WTC11 (cell line): ENCODE results near the gene TGFBI. TPM values are rescaled to one million over a fixed set of nuclear protein-coding genes. Genes with fewer than 3 reads are reported as not detected.

Experiments used
- ATAC-seq: fragments of 200-7000 bp; cut with Tn5 transposase; 2 replicates; pipeline ENCODE4 v1.10.0; 2021; ENCODE audit warnings: mild to moderate bottlenecking, moderate library complexity
- CTCF ChIA-PET: fragments of 300-600 bp; sonication (Branson Sonifier 250); formaldehyde crosslinking; loops from one replicate; lab custom pipeline; 2021; ENCODE audit warnings: antibody characterized with exemption; lab: Charles Lee
- POLR2A ChIA-PET: fragments of 350-600 bp; sonication (Branson Sonifier 250); formaldehyde crosslinking; loops from one replicate; lab custom pipeline; 2021; ENCODE audit warnings: antibody characterized with exemption; lab: Charles Lee
- DNase-seq: peaks from one replicate; pipeline ENCODE4 v3.0.0; 2021; ENCODE audit warnings: low spot score
- H3K27ac Mint-ChIP-seq: 2 replicates; pipeline ENCODE4 v1.8.0; 2021; ENCODE audit warnings: mixed read lengths
- H3K27me3 Mint-ChIP-seq: 2 replicates; pipeline ENCODE4 v1.8.0; 2021; ENCODE audit warnings: low read depth, mild to moderate bottlenecking, moderate library complexity, mixed read lengths
- H3K36me3 Mint-ChIP-seq: 2 replicates; pipeline ENCODE4 v1.8.0; 2021; ENCODE audit warnings: mixed read lengths
- H3K4me1 Mint-ChIP-seq: 2 replicates; pipeline ENCODE4 v1.8.0; 2022; ENCODE audit warnings: mixed read lengths
- H3K4me3 Mint-ChIP-seq: 2 replicates; pipeline ENCODE4 v1.8.0; 2021; ENCODE audit warnings: mild to moderate bottlenecking, moderate library complexity, mixed read lengths
- H3K9me3 Mint-ChIP-seq: 2 replicates; pipeline ENCODE4 v1.8.0; 2021; ENCODE audit warnings: mixed read lengths
- EMX1 ChIP-seq: fragments of 250-450 bp; sonication (Bioruptor Pico); IDR thresholded peaks from 2 replicates; pipeline ENCODE4 v1.8.0; 2021; ENCODE audit warnings: mild to moderate bottlenecking
- ESRRA ChIP-seq: sonication (generic); formaldehyde crosslinking; IDR thresholded peaks from 2 replicates; pipeline ENCODE4 v1.8.1; 2022; ENCODE audit warnings: mild to moderate bottlenecking, missing genetic modification reagents, borderline replicate concordance
- ETV6 ChIP-seq: sonication (generic); formaldehyde crosslinking; IDR thresholded peaks from 2 replicates; pipeline ENCODE4 v1.8.1; 2022; ENCODE audit warnings: mild to moderate bottlenecking, missing genetic modification reagents
- FOXK1 ChIP-seq: sonication (generic); formaldehyde crosslinking; IDR thresholded peaks from 2 replicates; pipeline ENCODE4 v1.8.0; 2022; ENCODE audit warnings: mild to moderate bottlenecking, moderate library complexity, missing genetic modification reagents
- KAT7 ChIP-seq: sonication (generic); formaldehyde crosslinking; IDR thresholded peaks from 2 replicates; pipeline ENCODE4 v1.8.1; 2023; ENCODE audit warnings: missing genetic modification reagents, mild to moderate bottlenecking, borderline replicate concordance
- MAX ChIP-seq: sonication (generic); formaldehyde crosslinking; IDR thresholded peaks from 2 replicates; pipeline ENCODE4 v1.8.0; 2022; ENCODE audit warnings: mild to moderate bottlenecking, missing genetic modification reagents
- MXD4 ChIP-seq: fragments of 250-450 bp; sonication (Bioruptor Pico); IDR thresholded peaks from 2 replicates; pipeline ENCODE4 v1.8.0; 2021; ENCODE audit warnings: mild to moderate bottlenecking, moderate library complexity, borderline replicate concordance
- MYBL2 ChIP-seq: sonication (generic); formaldehyde crosslinking; IDR thresholded peaks from 2 replicates; pipeline ENCODE4 v1.8.1; 2023; ENCODE audit warnings: mild to moderate bottlenecking, moderate library complexity, missing genetic modification reagents
- NFATC4 ChIP-seq: fragments of 250-450 bp; sonication (Bioruptor Pico); IDR thresholded peaks from 2 replicates; pipeline ENCODE4 v1.9.0; 2021; ENCODE audit warnings: mild to moderate bottlenecking
- SMAD3 ChIP-seq: sonication (generic); formaldehyde crosslinking; IDR thresholded peaks from 2 replicates; pipeline ENCODE4 v1.8.0; 2022; ENCODE audit warnings: missing genetic modification reagents, mild to moderate bottlenecking, borderline replicate concordance
- SMAD4 ChIP-seq: sonication (generic); formaldehyde crosslinking; IDR thresholded peaks from 2 replicates; pipeline ENCODE4 v1.8.0; 2022; ENCODE audit warnings: mild to moderate bottlenecking, missing genetic modification reagents
- SP1 ChIP-seq: sonication (generic); formaldehyde crosslinking; conservative IDR thresholded peaks from 2 replicates; pipeline ENCODE4 v1.8.1; 2022; ENCODE audit warnings: missing genetic modification reagents
- TEAD4 ChIP-seq: sonication (generic); formaldehyde crosslinking; IDR thresholded peaks from 2 replicates; pipeline ENCODE4 v1.8.0; 2022; ENCODE audit warnings: mild to moderate bottlenecking, missing genetic modification reagents
- USF2 ChIP-seq: sonication (generic); formaldehyde crosslinking; IDR thresholded peaks from 2 replicates; pipeline ENCODE4 v1.8.1; 2023; ENCODE audit warnings: mild to moderate bottlenecking, missing genetic modification reagents, moderate library complexity
- ZNF138 ChIP-seq: sonication (generic); formaldehyde crosslinking; conservative IDR thresholded peaks from 2 replicates; pipeline ENCODE4 v1.8.1; 2022; ENCODE audit warnings: mild to moderate bottlenecking, moderate library complexity, missing genetic modification reagents
- ZNF263 ChIP-seq: sonication (generic); formaldehyde crosslinking; IDR thresholded peaks from 2 replicates; pipeline ENCODE4 v1.8.1; 2022; ENCODE audit warnings: low read depth, mild to moderate bottlenecking, moderate library complexity, missing genetic modification reagents
- ZNF416 ChIP-seq: fragments of 250-450 bp; sonication (Bioruptor Pico); IDR thresholded peaks from 2 replicates; pipeline ENCODE4 v1.9.0; 2021; ENCODE audit warnings: mild to moderate bottlenecking, inconsistent platforms
- ZNF425 ChIP-seq: fragments of 250-450 bp; sonication (Bioruptor Pico); conservative IDR thresholded peaks from 2 replicates; pipeline ENCODE4 v1.9.0; 2021; ENCODE audit warnings: mild to moderate bottlenecking
- ZNF532 ChIP-seq: fragments of 250-450 bp; sonication (Bioruptor Pico); IDR thresholded peaks from 2 replicates; pipeline ENCODE4 v1.9.0; 2021; ENCODE audit warnings: mild to moderate bottlenecking, borderline replicate concordance
- ZNF671 ChIP-seq: fragments of 250-450 bp; sonication (Bioruptor Pico); IDR thresholded peaks from 2 replicates; pipeline ENCODE4 v1.8.0; 2021; ENCODE audit warnings: mild to moderate bottlenecking
- total RNA-seq: library from RNA; stranded (reverse); gene quantifications from 3 replicates; pipeline ENCODE4 v1.2.3, GENCODE V29; 2021
- TF ChIP-seq, protein P1 (sequence below): sonication (generic); formaldehyde crosslinking; IDR thresholded peaks from 2 replicates; pipeline ENCODE4 v1.8.1; 2022; ENCODE audit warnings: missing genetic modification reagents, borderline replicate concordance
- TF ChIP-seq, protein P2 (sequence below): fragments of 250-450 bp; sonication (Bioruptor Pico); IDR thresholded peaks from 2 replicates; pipeline ENCODE4 v2.1.2; 2022; ENCODE audit warnings: mild to moderate bottlenecking, moderate library complexity
- TF ChIP-seq, protein P3 (sequence below): sonication (generic); formaldehyde crosslinking; IDR thresholded peaks from 2 replicates; pipeline ENCODE4 v1.8.0; 2022; ENCODE audit warnings: mild to moderate bottlenecking, missing genetic modification reagents

The TGFBI gene
- total RNA-seq, 1 experiment from 2014 or later = 7.2 TPM

GRCh38 chr5:136040746-136041415, 12.1 kb downstream of the TGFBI start (continued):
- TF ChIP-seq MAX (CRISPR knock-in tag) = no peak
- TF ChIP-seq ZNF138 (CRISPR knock-in tag) = no peak
- TF ChIP-seq, protein P1, sequence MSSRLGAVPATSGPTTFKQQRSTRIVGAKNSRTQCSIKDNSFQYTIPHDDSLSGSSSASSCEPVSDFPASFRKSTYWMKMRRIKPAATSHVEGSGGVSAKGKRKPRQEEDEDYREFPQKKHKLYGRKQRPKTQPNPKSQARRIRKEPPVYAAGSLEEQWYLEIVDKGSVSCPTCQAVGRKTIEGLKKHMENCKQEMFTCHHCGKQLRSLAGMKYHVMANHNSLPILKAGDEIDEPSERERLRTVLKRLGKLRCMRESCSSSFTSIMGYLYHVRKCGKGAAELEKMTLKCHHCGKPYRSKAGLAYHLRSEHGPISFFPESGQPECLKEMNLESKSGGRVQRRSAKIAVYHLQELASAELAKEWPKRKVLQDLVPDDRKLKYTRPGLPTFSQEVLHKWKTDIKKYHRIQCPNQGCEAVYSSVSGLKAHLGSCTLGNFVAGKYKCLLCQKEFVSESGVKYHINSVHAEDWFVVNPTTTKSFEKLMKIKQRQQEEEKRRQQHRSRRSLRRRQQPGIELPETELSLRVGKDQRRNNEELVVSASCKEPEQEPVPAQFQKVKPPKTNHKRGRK (CRISPR knock-in tag) = no peak
- no peak for TF ChIP-seq ESRRA
- TF ChIP-seq KAT7 (CRISPR knock-in tag) = no peak
- no peak for TF ChIP-seq USF2 (CRISPR knock-in tag)
- TF ChIP-seq, all 79 proteins: peak for 0

DNA sequence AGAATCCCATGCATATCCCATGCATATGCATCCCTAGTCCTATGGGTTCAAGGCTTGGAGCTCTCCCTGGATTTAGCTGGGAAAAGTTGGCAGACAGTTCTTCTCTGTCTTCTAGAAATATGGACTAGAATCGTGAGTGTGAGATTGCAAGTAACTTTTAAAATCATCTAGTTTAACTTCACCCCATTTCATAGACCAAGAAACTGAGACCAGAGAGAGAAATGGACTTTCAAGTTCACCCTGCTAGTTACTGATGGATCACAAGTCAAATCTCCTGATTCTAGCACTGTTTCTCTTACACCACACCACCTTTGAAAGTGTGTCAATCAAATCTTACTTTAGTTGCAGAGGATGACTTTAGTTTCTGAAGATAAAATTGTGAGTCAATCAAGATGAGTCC, 13.4 kb downstream of the TGFBI start:
- H3K27ac Mint-ChIP-seq = no peak overlapping the region
- ATAC-seq = no peak
- DNase-seq = no peak
- POLR2A ChIA-PET = no interaction called here
- CTCF ChIA-PET = interaction anchor here (3.0 kb wide), 1 partner anchor 16 kb away, joined by 12 read pairs; no protein-coding TSS in a partner anchor
- peaks cover 27% of the 10 kb centered on the region for H3K27me3 Mint-ChIP-seq
- no peak for TF ChIP-seq ZNF532 (CRISPR knock-in tag)
- no peak for TF ChIP-seq ZNF671 (CRISPR knock-in tag)
- TF ChIP-seq SP1 = no peak
- TF ChIP-seq, protein P2, sequence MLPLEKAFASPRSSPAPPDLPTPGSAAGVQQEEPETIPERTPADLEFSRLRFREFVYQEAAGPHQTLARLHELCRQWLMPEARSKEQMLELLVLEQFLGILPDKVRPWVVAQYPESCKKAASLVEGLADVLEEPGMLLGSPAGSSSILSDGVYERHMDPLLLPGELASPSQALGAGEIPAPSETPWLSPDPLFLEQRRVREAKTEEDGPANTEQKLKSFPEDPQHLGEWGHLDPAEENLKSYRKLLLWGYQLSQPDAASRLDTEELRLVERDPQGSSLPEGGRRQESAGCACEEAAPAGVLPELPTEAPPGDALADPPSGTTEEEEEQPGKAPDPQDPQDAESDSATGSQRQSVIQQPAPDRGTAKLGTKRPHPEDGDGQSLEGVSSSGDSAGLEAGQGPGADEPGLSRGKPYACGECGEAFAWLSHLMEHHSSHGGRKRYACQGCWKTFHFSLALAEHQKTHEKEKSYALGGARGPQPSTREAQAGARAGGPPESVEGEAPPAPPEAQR (CRISPR knock-in tag) = no peak
- no peak for TF ChIP-seq ZNF263
- no peak for TF ChIP-seq NFATC4
- no peak for TF ChIP-seq ETV6 (CRISPR knock-in tag)
- no peak for TF ChIP-seq SMAD3 (CRISPR knock-in tag)
- no peak for TF ChIP-seq TEAD4 (CRISPR knock-in tag)
- TF ChIP-seq EMX1 (CRISPR knock-in tag) = no peak
- TF ChIP-seq MYBL2 (CRISPR knock-in tag) = no peak
- TF ChIP-seq SMAD4 (CRISPR knock-in tag) = no peak
- TF ChIP-seq, protein P3, sequence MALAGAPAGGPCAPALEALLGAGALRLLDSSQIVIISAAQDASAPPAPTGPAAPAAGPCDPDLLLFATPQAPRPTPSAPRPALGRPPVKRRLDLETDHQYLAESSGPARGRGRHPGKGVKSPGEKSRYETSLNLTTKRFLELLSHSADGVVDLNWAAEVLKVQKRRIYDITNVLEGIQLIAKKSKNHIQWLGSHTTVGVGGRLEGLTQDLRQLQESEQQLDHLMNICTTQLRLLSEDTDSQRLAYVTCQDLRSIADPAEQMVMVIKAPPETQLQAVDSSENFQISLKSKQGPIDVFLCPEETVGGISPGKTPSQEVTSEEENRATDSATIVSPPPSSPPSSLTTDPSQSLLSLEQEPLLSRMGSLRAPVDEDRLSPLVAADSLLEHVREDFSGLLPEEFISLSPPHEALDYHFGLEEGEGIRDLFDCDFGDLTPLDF (CRISPR knock-in tag) = no peak
- no peak for TF ChIP-seq ZNF416
- TF ChIP-seq ZNF425 (CRISPR knock-in tag) = no peak
- no peak for TF ChIP-seq ZNF138 (CRISPR knock-in tag)
- no peak for TF ChIP-seq FOXK1
- no peak for TF ChIP-seq MXD4 (CRISPR knock-in tag)
- H3K4me1 Mint-ChIP-seq = peaks cover 18% of the 10 kb centered on the region
- peaks cover 6% of the 10 kb centered on the region; the same call in 1 of the 2 replicates for H3K36me3 Mint-ChIP-seq
- peaks cover 5% of the 10 kb centered on the region for H3K9me3 Mint-ChIP-seq
- H3K4me3 Mint-ChIP-seq = no peak overlapping the region
